HCT116 (cell line): ENCODE measurements around the gene NDUFA8. TPM values are rescaled to one million over a fixed set of nuclear protein-coding genes. Genes with fewer than 3 reads are reported as not detected.

Experiments
- ATAC-seq: fragments of 200-7000 bp; cut with Tn5 transposase; 2 replicates; pipeline ENCODE4 v1.9.1; 2020; ENCODE audit warnings: mild to moderate bottlenecking, moderate library complexity
- BruUV-seq: library from RNA; stranded (reverse); fragments of 400-500 nt; replicated peaks from 2 replicates; lab custom pipeline; 2021; lab: Mats Ljungman, UMichigan
- CTCF ChIA-PET: fragments of 300-600 bp; sonication (Branson Sonifier 250); formaldehyde crosslinking; loops from one replicate; lab custom pipeline; 2021; ENCODE audit warnings: antibody characterized with exemption; lab: Charles Lee
- POLR2A ChIA-PET: fragments of 300-600, 350-600 bp; sonication (Branson Sonifier 250); formaldehyde crosslinking; loops from one replicate; lab custom pipeline; 2021; ENCODE audit warnings: antibody characterized with exemption; lab: Charles Lee
- RAD21 ChIA-PET, 2 experiments: fragments of 300-600 bp; sonication (Branson Sonifier 250); formaldehyde crosslinking; loops; one replicate each; lab custom pipeline; 2023; ENCODE audit warnings: low total read pairs in 2 of 2; ENCODE audit not compliant: uncharacterized antibody in 2 of 2, unreplicated experiment in 2 of 2, low non-redundant PET in 1 of 2; lab: Charles Lee
- DNase-seq: peaks from one replicate; pipeline ENCODE4 v3.0.0-alpha.2; 2010; ENCODE audit warnings: low read depth, low spot score
- H2AFZ ChIP-seq: fragments of 200-600 bp; shearing (Covaris generic), sonication (generic); 2 replicates; pipeline ENCODE4 v1.6.1; 2017; ENCODE audit warnings: low read depth, mixed run types, mixed read lengths, antibody characterized with exemption, low read length; ENCODE audit not compliant: poor library complexity, severe bottlenecking
- H3K27ac ChIP-seq: 2 replicates; pipeline ENCODE4 v1.5.1; 2012; ENCODE audit warnings: low read depth, low read length
- H3K27me3 ChIP-seq: fragments of 200-600 bp; sonication (generic); 2 replicates; pipeline ENCODE4 v1.6.1; 2016; ENCODE audit warnings: mixed run types, low read length, mixed read lengths; ENCODE audit not compliant: insufficient read depth
- H3K36me3 ChIP-seq, 2 experiments: fragments of 200-500 bp in 1 of 2; fragments of 200-600 bp in 1 of 2; sonication (Bioruptor generic) in 1 of 2; sonication (generic) in 1 of 2; 2 replicates each; pipeline versions ENCODE4 v1.5.1 to v1.6.1; 2014 to 2016; ENCODE audit warnings: low read length in 2 of 2, inconsistent platforms in 1 of 2, mixed read lengths in 1 of 2, mixed run types in 1 of 2; ENCODE audit not compliant: insufficient read depth in 2 of 2, control insufficient read depth in 1 of 2
- H3K4me1 ChIP-seq, 2 experiments: fragments of 200-600 bp in 1 of 2; sonication (generic) in 1 of 2; 2 replicates each; pipeline versions ENCODE4 v1.5.1 to v1.6.1; 2012 to 2017; ENCODE audit warnings: low read length in 2 of 2, inconsistent platforms in 1 of 2, mild to moderate bottlenecking in 1 of 2, mixed read lengths in 1 of 2, mixed run types in 1 of 2, moderate library complexity in 1 of 2; ENCODE audit not compliant: insufficient read depth in 2 of 2, control insufficient read depth in 1 of 2
- H3K4me2 ChIP-seq: fragments of 200-600 bp; sonication (generic); 2 replicates; pipeline ENCODE4 v1.6.1; 2017; ENCODE audit warnings: mixed run types, low read length, mixed read lengths
- H3K4me3 ChIP-seq, 2 experiments: fragments of 200-600 bp in 1 of 2; sonication (generic) in 1 of 2; replicated peaks in 1 of 2; 2 replicates each; pipeline ENCODE4 v1.5.1; 2011 to 2016; ENCODE audit warnings: low read length in 2 of 2, control low read depth in 1 of 2, low read depth in 1 of 2, mild to moderate bottlenecking in 1 of 2, mixed read lengths in 1 of 2, mixed run types in 1 of 2
- H3K79me2 ChIP-seq: fragments of 200-600 bp; sonication (generic); 2 replicates; pipeline ENCODE4 v1.6.1; 2017; ENCODE audit warnings: mild to moderate bottlenecking, mixed run types, low read length, moderate library complexity, mixed read lengths; ENCODE audit not compliant: insufficient read depth
- H3K9ac ChIP-seq: fragments of 200-600 bp; sonication (generic); 2 replicates; pipeline ENCODE4 v1.6.1; 2016; ENCODE audit warnings: low read length, mixed read lengths
- H3K9me2 ChIP-seq: fragments of 200-600 bp; sonication (generic), shearing (Covaris generic); 2 replicates; pipeline ENCODE4 v1.6.1; 2017; ENCODE audit warnings: mixed run types, mild to moderate bottlenecking, moderate library complexity; ENCODE audit not compliant: insufficient read depth
- H3K9me3 ChIP-seq, 2 experiments: fragments of 200-500 bp in 1 of 2; fragments of 200-600 bp in 1 of 2; sonication (Bioruptor generic) in 1 of 2; sonication (generic) in 1 of 2; 2 replicates each; pipeline ENCODE4 v1.6.1; 2014 to 2017; ENCODE audit warnings: low read length in 2 of 2, mixed read lengths in 2 of 2, inconsistent platforms in 1 of 2, low read depth in 1 of 2, mild to moderate bottlenecking in 1 of 2, mixed run types in 1 of 2, moderate library complexity in 1 of 2; ENCODE audit not compliant: control insufficient read depth in 1 of 2, insufficient read depth in 1 of 2
- H4K20me1 ChIP-seq: fragments of 200-600 bp; sonication (generic), shearing (Covaris generic); 2 replicates; pipeline ENCODE4 v1.6.1; 2017; ENCODE audit warnings: mixed run types, mild to moderate bottlenecking, moderate library complexity; ENCODE audit not compliant: insufficient read depth
- CEBPB ChIP-seq: IDR thresholded peaks from 2 replicates; pipeline ENCODE4 v1.6.1; 2012; ENCODE audit warnings: low read depth
- EGR1 ChIP-seq: IDR thresholded peaks from 2 replicates; pipeline ENCODE4 v1.6.1; 2012; ENCODE audit warnings: low read depth
- ELF1 ChIP-seq: IDR thresholded peaks from 2 replicates; pipeline ENCODE4 v1.6.1; 2012; ENCODE audit warnings: low read depth, borderline replicate concordance
- EZH2phosphoT487 ChIP-seq: fragments of 200-600 bp; IDR thresholded peaks from 2 replicates; pipeline ENCODE4 v1.6.1; 2018; ENCODE audit warnings: antibody characterized with exemption, borderline replicate concordance
- JUND ChIP-seq: IDR thresholded peaks from 2 replicates; pipeline ENCODE4 v1.6.1; 2012
- POLR2A ChIP-seq: IDR thresholded peaks from 2 replicates; pipeline ENCODE4 v1.7.0; 2011; ENCODE audit warnings: borderline replicate concordance; ENCODE audit not compliant: insufficient read depth, insufficient read length; ENCODE audit errors: extremely low read depth
- POLR2AphosphoS5 ChIP-seq: IDR thresholded peaks from 2 replicates; pipeline ENCODE4 v1.6.1; 2011; ENCODE audit warnings: mild to moderate bottlenecking, low read depth, low read length, moderate library complexity
- RAD21 ChIP-seq: IDR thresholded peaks from 2 replicates; pipeline ENCODE4 v1.6.1; 2012; ENCODE audit warnings: low read depth, mild to moderate bottlenecking
- SIN3A ChIP-seq: IDR thresholded peaks from 2 replicates; pipeline ENCODE4 v1.6.1; 2012; ENCODE audit warnings: low read depth
- SRF ChIP-seq: IDR thresholded peaks from 2 replicates; pipeline ENCODE4 v1.6.1; 2012; ENCODE audit warnings: low read depth
- TCF7L2 ChIP-seq: IDR thresholded peaks from 2 replicates; pipeline ENCODE4 v1.7.0; 2011; ENCODE audit warnings: borderline replicate concordance, inconsistent platforms; ENCODE audit not compliant: insufficient read depth, insufficient read length; ENCODE audit errors: extremely low read depth
- YY1 ChIP-seq: IDR thresholded peaks from 2 replicates; pipeline ENCODE4 v1.6.1; 2011; ENCODE audit warnings: low read length, low read depth, moderate library complexity, mild to moderate bottlenecking; ENCODE audit not compliant: insufficient replicate concordance; ENCODE audit errors: extremely low read depth
- ZFX ChIP-seq: fragments of 450-650 bp; IDR thresholded peaks from 2 replicates; pipeline ENCODE4 v1.6.1; 2017
- intact Hi-C: fragments of 100-400 bp; cut with micrococcal nuclease; formaldehyde crosslinking; loops from 2 replicates; pipeline ENCODE4 v1.10.0; 2022
- total RNA-seq: library from RNA; stranded (reverse); gene quantifications from one replicate; pipeline ENCODE4 v1.2.1, GENCODE V29; 2021; ENCODE audit not compliant: unreplicated experiment
- TF ChIP-seq, protein P1 (sequence below), 3 experiments: fragments of 200-600 bp in 1 of 3; sonication (generic) in 1 of 3; IDR thresholded peaks in 2 of 3; conservative IDR thresholded peaks in 1 of 3; 2 replicates each; pipeline ENCODE4 v1.5.1; 2012 to 2017; ENCODE audit warnings: low read depth in 2 of 3, low read length in 2 of 3, antibody characterized with exemption in 1 of 3, borderline replicate concordance in 1 of 3, control low read depth in 1 of 3, mild to moderate bottlenecking in 1 of 3, mixed read lengths in 1 of 3, mixed run types in 1 of 3, moderate library complexity in 1 of 3; ENCODE audit not compliant: insufficient read depth in 1 of 3
- TF ChIP-seq, protein P2 (sequence below): IDR thresholded peaks from 2 replicates; pipeline ENCODE4 v1.6.1; 2012; ENCODE audit warnings: low read depth
- TF ChIP-seq, protein P3 (sequence below): IDR thresholded peaks from 2 replicates; pipeline ENCODE4 v1.6.1; 2012
- TF ChIP-seq, protein P4 (sequence below): IDR thresholded peaks from 2 replicates; pipeline ENCODE4 v1.6.1; 2012

NDUFA8 gene
- total RNA-seq, 1 experiment from 2014 or later, result 84.5 TPM

GRCh38 chr9:122113574-122113973 is 46.0 kb downstream of the NDUFA8 start:
- Histone ChIP-seq H3K9ac (no peak overlapping the region), H3K36me3 (no peaks in the 10 kb centered on the region), H2AFZ (no peak overlapping the region), H3K4me1 (no peaks in the 10 kb centered on the region), H3K4me3 (no peak overlapping the region), H3K27me3 (peaks cover 4% of the 10 kb centered on the region), H3K27ac (no peak overlapping the region), H4K20me1 (no peaks in the 10 kb centered on the region), H3K79me2 (no peaks in the 10 kb centered on the region), H3K9me3 (no peaks in the 10 kb centered on the region), H3K4me2 (no peak overlapping the region), H3K9me2 (no peaks in the 10 kb centered on the region)
- DNase-seq, result no peak
- intact Hi-C loops, result no loop called here
- ChIA-PET POLR2A (no interaction called here), CTCF (interaction anchor here (1.3 to 1.7 kb wide), 2 partner anchors 11 to 14 kb away, joined by 4 to 7 read pairs; no protein-coding TSS in a partner anchor), RAD21 (no interaction called here)
- TF ChIP-seq ELF1, result no peak
- TF ChIP-seq EZH2phosphoT487, result no peak
- TF ChIP-seq, protein P1, sequence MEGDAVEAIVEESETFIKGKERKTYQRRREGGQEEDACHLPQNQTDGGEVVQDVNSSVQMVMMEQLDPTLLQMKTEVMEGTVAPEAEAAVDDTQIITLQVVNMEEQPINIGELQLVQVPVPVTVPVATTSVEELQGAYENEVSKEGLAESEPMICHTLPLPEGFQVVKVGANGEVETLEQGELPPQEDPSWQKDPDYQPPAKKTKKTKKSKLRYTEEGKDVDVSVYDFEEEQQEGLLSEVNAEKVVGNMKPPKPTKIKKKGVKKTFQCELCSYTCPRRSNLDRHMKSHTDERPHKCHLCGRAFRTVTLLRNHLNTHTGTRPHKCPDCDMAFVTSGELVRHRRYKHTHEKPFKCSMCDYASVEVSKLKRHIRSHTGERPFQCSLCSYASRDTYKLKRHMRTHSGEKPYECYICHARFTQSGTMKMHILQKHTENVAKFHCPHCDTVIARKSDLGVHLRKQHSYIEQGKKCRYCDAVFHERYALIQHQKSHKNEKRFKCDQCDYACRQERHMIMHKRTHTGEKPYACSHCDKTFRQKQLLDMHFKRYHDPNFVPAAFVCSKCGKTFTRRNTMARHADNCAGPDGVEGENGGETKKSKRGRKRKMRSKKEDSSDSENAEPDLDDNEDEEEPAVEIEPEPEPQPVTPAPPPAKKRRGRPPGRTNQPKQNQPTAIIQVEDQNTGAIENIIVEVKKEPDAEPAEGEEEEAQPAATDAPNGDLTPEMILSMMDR (IDR thresholded peaks at IDR 0.05 in 2 of 3, conservative IDR thresholded peaks at IDR 0.05 in 1 of 3; ENCODE audit: borderline replicate concordance in 1 of 3, insufficient read depth in 1 of 3, low read depth in 2 of 3, low read length in 2 of 3), result no peak
- no peak for TF ChIP-seq RAD21
- no peak for TF ChIP-seq POLR2AphosphoS5
- TF ChIP-seq CEBPB, result no peak
- no peak for TF ChIP-seq POLR2A
- TF ChIP-seq JUND, result no peak
- BruUV-seq, result no TSS peak
- no peak for ATAC-seq

- H3K4me2 ChIP-seq, result no peak overlapping the region
- H3K27ac ChIP-seq, result no peak overlapping the region
- no peaks in the 10 kb centered on the region for H3K79me2 ChIP-seq
- no peak overlapping the region for H2AFZ ChIP-seq
- POLR2A ChIA-PET, result no interaction called here
- H3K27me3 ChIP-seq, result peaks cover 4% of the 10 kb centered on the region
- H3K36me3 ChIP-seq, result no peaks in the 10 kb centered on the region
- intact Hi-C loops, result no loop called here
- RAD21 ChIA-PET, result no interaction called here
- no peak overlapping the region for H3K9ac ChIP-seq
- no peak for ATAC-seq
- no peaks in the 10 kb centered on the region for H3K9me3 ChIP-seq
- CTCF ChIA-PET, result no interaction called here
- H3K9me2 ChIP-seq, result no peaks in the 10 kb centered on the region
- no peaks in the 10 kb centered on the region for H4K20me1 ChIP-seq
- BruUV-seq, result no TSS peak
- DNase-seq, result no peak
- no peak overlapping the region for H3K4me3 ChIP-seq
- H3K4me1 ChIP-seq, result no peaks in the 10 kb centered on the region
- TF ChIP-seq RAD21 (no peak), ZFX (no peak), POLR2AphosphoS5 (no peak), TCF7L2 (no peak), SRF (no peak), YY1 (no peak), EGR1 (no peak), SIN3A (no peak)
- TF ChIP-seq, protein P2, sequence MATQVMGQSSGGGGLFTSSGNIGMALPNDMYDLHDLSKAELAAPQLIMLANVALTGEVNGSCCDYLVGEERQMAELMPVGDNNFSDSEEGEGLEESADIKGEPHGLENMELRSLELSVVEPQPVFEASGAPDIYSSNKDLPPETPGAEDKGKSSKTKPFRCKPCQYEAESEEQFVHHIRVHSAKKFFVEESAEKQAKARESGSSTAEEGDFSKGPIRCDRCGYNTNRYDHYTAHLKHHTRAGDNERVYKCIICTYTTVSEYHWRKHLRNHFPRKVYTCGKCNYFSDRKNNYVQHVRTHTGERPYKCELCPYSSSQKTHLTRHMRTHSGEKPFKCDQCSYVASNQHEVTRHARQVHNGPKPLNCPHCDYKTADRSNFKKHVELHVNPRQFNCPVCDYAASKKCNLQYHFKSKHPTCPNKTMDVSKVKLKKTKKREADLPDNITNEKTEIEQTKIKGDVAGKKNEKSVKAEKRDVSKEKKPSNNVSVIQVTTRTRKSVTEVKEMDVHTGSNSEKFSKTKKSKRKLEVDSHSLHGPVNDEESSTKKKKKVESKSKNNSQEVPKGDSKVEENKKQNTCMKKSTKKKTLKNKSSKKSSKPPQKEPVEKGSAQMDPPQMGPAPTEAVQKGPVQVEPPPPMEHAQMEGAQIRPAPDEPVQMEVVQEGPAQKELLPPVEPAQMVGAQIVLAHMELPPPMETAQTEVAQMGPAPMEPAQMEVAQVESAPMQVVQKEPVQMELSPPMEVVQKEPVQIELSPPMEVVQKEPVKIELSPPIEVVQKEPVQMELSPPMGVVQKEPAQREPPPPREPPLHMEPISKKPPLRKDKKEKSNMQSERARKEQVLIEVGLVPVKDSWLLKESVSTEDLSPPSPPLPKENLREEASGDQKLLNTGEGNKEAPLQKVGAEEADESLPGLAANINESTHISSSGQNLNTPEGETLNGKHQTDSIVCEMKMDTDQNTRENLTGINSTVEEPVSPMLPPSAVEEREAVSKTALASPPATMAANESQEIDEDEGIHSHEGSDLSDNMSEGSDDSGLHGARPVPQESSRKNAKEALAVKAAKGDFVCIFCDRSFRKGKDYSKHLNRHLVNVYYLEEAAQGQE, result no peak
- TF ChIP-seq, protein P3, sequence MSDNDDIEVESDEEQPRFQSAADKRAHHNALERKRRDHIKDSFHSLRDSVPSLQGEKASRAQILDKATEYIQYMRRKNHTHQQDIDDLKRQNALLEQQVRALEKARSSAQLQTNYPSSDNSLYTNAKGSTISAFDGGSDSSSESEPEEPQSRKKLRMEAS, result no peak
- TF ChIP-seq, protein P4, sequence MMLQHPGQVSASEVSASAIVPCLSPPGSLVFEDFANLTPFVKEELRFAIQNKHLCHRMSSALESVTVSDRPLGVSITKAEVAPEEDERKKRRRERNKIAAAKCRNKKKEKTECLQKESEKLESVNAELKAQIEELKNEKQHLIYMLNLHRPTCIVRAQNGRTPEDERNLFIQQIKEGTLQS, result no peak
Measured at GRCh38 chr9:122112238-122112637, 47.3 kb downstream of the NDUFA8 start.
